Activated naive CD4-positive, alpha-beta T cell treated with anti-CD3 and anti-CD28 coated beads, Interleukin-2, amount 10 ng/mL, durations not matched to agents 7 days and 5 days (primary cell): ENCODE results near the gene CRELD1.

ENCODE experiments used
- CTCF ChIA-PET: fragments of 350-600 bp; sonication (Branson Sonifier 250); formaldehyde crosslinking; loops from one replicate; lab custom pipeline; 2021; ENCODE audit warnings: antibody characterized with exemption; lab: Charles Lee
- DNase-seq: peaks from one replicate; pipeline ENCODE4 v3.0.0-alpha.2; 2020
- H3K27ac Mint-ChIP-seq: one replicate; pipeline ENCODE4 v1.8.0; 2021; ENCODE audit warnings: mild to moderate bottlenecking, moderate library complexity, mixed read lengths
- H3K27me3 Mint-ChIP-seq: one replicate; pipeline ENCODE4 v1.8.0; 2021; ENCODE audit warnings: mild to moderate bottlenecking, mixed read lengths
- H3K36me3 Mint-ChIP-seq: one replicate; pipeline ENCODE4 v1.8.0; 2021; ENCODE audit warnings: mixed read lengths
- H3K4me1 Mint-ChIP-seq: one replicate; pipeline ENCODE4 v1.8.0; 2021; ENCODE audit warnings: mixed read lengths
- H3K4me3 Mint-ChIP-seq: one replicate; pipeline ENCODE4 v1.8.0; 2021; ENCODE audit warnings: mild to moderate bottlenecking, moderate library complexity, mixed read lengths
- H3K9me3 Mint-ChIP-seq: one replicate; pipeline ENCODE4 v1.8.0; 2021; ENCODE audit warnings: mixed read lengths

Gene CRELD1

GRCh38 chr3:9947025-9947995 lies 13.7 kb downstream of the CRELD1 start:
- H3K9me3 Mint-ChIP-seq: no peaks in the 10 kb centered on the region
- peaks cover 23% of the 10 kb centered on the region for H3K4me1 Mint-ChIP-seq
- no peaks in the 10 kb centered on the region for H3K27me3 Mint-ChIP-seq
- H3K27ac Mint-ChIP-seq: no peak overlapping the region
- H3K4me3 Mint-ChIP-seq: no peak overlapping the region
- no peak for DNase-seq
- CTCF ChIA-PET: interaction anchor here (0.7 to 5.4 kb wide), 10 partner anchors 8 to 121 kb away, joined by 3 to 62 read pairs (median 4); partner anchors contain the start of genes CRELD1, EMC3 and RPUSD3
- peaks cover 4% of the 10 kb centered on the region for H3K36me3 Mint-ChIP-seq

- H3K27ac Mint-ChIP-seq: no peak overlapping the region
- no peaks in the 10 kb centered on the region for H3K36me3 Mint-ChIP-seq
- H3K27me3 Mint-ChIP-seq: no peaks in the 10 kb centered on the region
- CTCF ChIA-PET: interaction anchor here (5.4 kb wide), 1 partner anchor 17 kb away, joined by 62 read pairs; the partner anchor contains the start of gene CRELD1
- H3K4me3 Mint-ChIP-seq: no peak overlapping the region
- H3K4me1 Mint-ChIP-seq: peaks cover 32% of the 10 kb centered on the region
- no peak for DNase-seq
- H3K9me3 Mint-ChIP-seq: no peaks in the 10 kb centered on the region
Observed at GRCh38 chr3:9948586-9948985, 15.0 kb downstream of the CRELD1 start.

DNA sequence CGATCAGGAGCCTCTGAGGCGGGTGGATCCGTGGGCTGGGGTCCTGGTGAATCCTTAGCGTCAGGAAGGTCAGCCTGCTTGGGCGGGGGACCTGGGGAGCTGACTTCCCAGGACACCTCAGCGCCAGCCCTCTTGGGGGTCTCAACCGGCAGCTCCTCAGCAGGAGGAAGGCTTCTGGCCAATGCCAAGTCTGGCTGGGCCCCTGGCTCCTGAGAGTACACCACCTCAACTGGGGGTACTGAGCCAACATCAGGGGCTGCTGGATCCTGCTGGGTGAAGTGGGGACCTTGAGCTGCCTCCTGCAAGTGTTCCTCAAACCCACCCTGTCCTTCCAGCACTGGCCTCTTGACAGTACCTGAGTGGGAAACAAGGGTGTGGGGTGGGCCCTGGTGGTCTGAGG lies 15.5 kb downstream of the CRELD1 start:
- CTCF ChIA-PET: interaction anchor here (5.4 kb wide), 1 partner anchor 18 kb away, joined by 62 read pairs; the partner anchor contains the start of gene CRELD1

GRCh38 chr3:9949626-9950025 lies 16.0 kb downstream of the CRELD1 start:
- no peak for DNase-seq
- Mint-ChIP-seq H3K27ac (no peak overlapping the region), H3K36me3 (no peaks in the 10 kb centered on the region), H3K4me1 (peaks cover 32% of the 10 kb centered on the region), H3K4me3 (no peak overlapping the region), H3K9me3 (no peaks in the 10 kb centered on the region), H3K27me3 (no peaks in the 10 kb centered on the region)
- CTCF ChIA-PET: interaction anchor here (5.4 kb wide), 1 partner anchor 18 kb away, joined by 62 read pairs; the partner anchor contains the start of gene CRELD1

More for the DNA sequence above, 15.5 kb downstream of the CRELD1 start:
- no peak for DNase-seq
- H3K4me1 Mint-ChIP-seq: peaks cover 32% of the 10 kb centered on the region
- no peak overlapping the region for H3K4me3 Mint-ChIP-seq
- no peaks in the 10 kb centered on the region for H3K36me3 Mint-ChIP-seq
- no peaks in the 10 kb centered on the region for H3K27me3 Mint-ChIP-seq
- no peak overlapping the region for H3K27ac Mint-ChIP-seq
- no peaks in the 10 kb centered on the region for H3K9me3 Mint-ChIP-seq

DNA sequence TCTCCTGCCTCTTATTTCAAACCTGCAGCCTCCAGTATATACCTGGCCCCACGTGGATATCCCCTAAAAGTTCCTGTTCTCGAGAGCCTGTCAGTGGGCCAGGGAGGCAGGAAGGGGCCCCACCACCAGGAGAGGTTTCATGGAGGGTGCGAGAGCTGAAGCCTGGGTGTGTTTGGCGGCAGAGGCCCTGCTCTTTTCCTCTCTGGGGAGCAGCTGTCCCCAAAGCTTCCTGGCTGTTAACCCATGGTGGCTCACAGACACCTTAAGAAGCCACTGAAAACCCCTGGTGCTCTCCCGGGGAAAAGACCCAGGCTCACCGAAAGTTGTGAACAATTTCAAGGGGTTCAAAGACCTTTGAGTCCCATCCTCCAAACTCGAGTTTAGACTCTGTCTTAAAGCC lies 17.5 kb downstream of the CRELD1 start:
- Mint-ChIP-seq H3K27ac (no peak overlapping the region), H3K27me3 (no peaks in the 10 kb centered on the region), H3K9me3 (no peaks in the 10 kb centered on the region), H3K36me3 (no peaks in the 10 kb centered on the region), H3K4me3 (peak overlapping the region; percentile 86), H3K4me1 (peaks cover 26% of the 10 kb centered on the region)
- no peak for DNase-seq
- CTCF ChIA-PET: interaction anchor here (1.0 to 1.3 kb wide), 3 partner anchors 18 to 124 kb away, joined by 3 to 5 read pairs (median 4); partner anchors contain the start of gene CRELD1

- Mint-ChIP-seq H3K27ac (no peak overlapping the region), H3K27me3 (no peaks in the 10 kb centered on the region), H3K9me3 (no peaks in the 10 kb centered on the region), H3K4me1 (peaks cover 23% of the 10 kb centered on the region), H3K36me3 (no peaks in the 10 kb centered on the region), H3K4me3 (peak overlapping the region; percentile 86)
- DNase-seq: no peak
- CTCF ChIA-PET: interaction anchor here (1.0 to 1.5 kb wide), 4 partner anchors 18 to 125 kb away, joined by 3 to 5 read pairs (median 4); partner anchors contain the start of gene CRELD1
Observed at GRCh38 chr3:9951598-9951961, 17.9 kb downstream of the CRELD1 start.

- CTCF ChIA-PET: interaction anchor here (0.8 to 1.5 kb wide), 6 partner anchors 19 to 125 kb away, joined by 3 to 5 read pairs (median 4); partner anchors contain the start of gene CRELD1
- H3K27me3 Mint-ChIP-seq: no peaks in the 10 kb centered on the region
- no peaks in the 10 kb centered on the region for H3K36me3 Mint-ChIP-seq
- peak within 1 kb of the TSS; percentile 86 for H3K4me3 Mint-ChIP-seq
- no peaks in the 10 kb centered on the region for H3K9me3 Mint-ChIP-seq
- H3K27ac Mint-ChIP-seq: no peak within 1 kb of the TSS
- DNase-seq: peak; percentile 75
- H3K4me1 Mint-ChIP-seq: peaks cover 23% of the 10 kb centered on the region
Observed at GRCh38 chr3:9951962-9952805, 18.6 kb downstream of the CRELD1 start, which contains the start of gene PRRT3. Gene PRRT3, minus strand, starts transcription at chr3:9952408. Its CDS starts 2,293 bp downstream, at chr3:9950115.

DNA sequence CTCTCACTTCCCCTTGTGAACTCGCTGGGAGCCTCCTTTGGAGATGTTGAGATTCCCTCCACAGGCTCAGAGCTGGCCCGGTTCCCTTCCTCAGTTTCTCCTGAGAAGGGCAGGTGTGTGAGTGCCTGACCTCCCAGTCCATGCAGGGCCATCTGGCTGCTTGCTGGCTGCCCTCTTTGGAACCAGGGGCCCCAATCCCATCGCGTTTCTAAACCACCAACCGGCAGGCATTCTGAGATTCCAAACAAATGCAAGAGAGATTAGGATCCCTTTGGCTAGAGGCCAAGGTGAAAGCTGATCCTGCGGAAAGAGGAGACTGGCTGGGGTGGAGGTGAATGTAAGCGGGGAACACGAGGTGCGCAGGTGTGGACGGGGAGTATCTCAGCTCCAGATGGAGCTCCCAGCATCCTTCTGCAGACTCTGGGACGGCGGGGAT lies 21.5 kb downstream of the CRELD1 start:
- Mint-ChIP-seq H3K9me3 (no peaks in the 10 kb centered on the region), H3K4me1 (peaks cover 23% of the 10 kb centered on the region), H3K27ac (no peak overlapping the region), H3K4me3 (no peak overlapping the region), H3K36me3 (no peaks in the 10 kb centered on the region), H3K27me3 (no peaks in the 10 kb centered on the region)
- CTCF ChIA-PET: interaction anchor here (1.8 kb wide), 1 partner anchor 9 kb away, joined by 7 read pairs; no protein-coding TSS in a partner anchor
- DNase-seq: no peak

GRCh38 chr3:9955611-9956352 lies 22.1 kb downstream of the CRELD1 start:
- Mint-ChIP-seq H3K27me3 (no peaks in the 10 kb centered on the region), H3K27ac (no peak overlapping the region), H3K36me3 (no peaks in the 10 kb centered on the region), H3K4me1 (peaks cover 21% of the 10 kb centered on the region), H3K9me3 (no peaks in the 10 kb centered on the region), H3K4me3 (no peak overlapping the region)
- DNase-seq: no peak
- CTCF ChIA-PET: interaction anchor here (1.8 kb wide), 1 partner anchor 10 kb away, joined by 7 read pairs; no protein-coding TSS in a partner anchor

DNA sequence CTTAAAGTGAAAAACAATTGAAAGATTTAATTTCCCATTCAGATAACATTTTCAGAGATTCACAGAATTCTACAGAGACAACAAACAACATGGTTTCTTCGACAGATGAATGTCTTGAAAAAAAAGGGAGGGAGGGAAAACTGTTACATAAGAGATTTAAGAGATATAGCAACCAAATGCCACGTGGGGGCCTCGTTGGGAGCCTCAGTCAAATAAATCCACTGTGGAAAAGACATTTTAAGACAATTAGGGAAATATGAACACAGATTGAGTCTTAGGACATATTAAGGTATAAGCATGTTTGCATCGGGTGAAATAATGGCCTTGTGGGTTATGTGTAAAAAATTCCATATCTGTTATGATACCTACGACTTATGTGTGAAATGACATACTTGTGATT lies 23.6 kb downstream of the CRELD1 start:
- no peaks in the 10 kb centered on the region for H3K27me3 Mint-ChIP-seq
- H3K9me3 Mint-ChIP-seq: no peaks in the 10 kb centered on the region
- no peaks in the 10 kb centered on the region for H3K36me3 Mint-ChIP-seq
- DNase-seq: no peak
- H3K4me3 Mint-ChIP-seq: no peak overlapping the region
- CTCF ChIA-PET: no interaction called here
- H3K4me1 Mint-ChIP-seq: peaks cover 10% of the 10 kb centered on the region
- H3K27ac Mint-ChIP-seq: no peak overlapping the region

DNA sequence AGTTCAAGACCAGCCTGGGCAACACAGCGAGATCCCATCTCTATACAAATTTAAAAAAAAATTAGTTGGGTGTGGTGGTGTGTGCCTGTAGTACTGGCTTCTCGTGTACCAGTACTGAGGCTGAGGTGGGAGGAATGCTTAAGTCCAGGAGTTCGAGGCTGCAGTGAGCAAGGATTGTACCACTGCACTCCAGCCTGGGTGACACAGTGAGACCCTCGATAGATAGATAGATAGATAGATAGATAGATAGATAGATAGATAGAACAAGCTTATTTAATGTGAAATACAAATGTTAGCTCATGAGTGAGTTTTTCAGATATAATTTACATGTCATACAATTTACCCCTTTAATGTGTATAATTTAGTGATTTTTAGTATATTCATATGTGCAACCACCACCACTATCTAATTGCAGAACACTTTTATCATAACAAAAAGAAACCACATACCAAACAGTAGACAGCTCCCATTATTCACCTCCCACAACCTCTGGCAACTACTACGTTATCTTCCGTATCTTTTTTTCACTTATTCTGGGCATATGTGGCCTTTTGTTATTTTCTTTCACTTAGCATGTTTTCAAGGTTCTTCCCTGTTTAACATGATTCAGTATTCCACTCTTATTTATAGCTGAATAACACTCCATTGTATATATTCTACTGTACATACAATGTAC lies 31.7 kb downstream of the CRELD1 start:
- Mint-ChIP-seq H3K4me1 (no peaks in the 10 kb centered on the region), H3K9me3 (no peaks in the 10 kb centered on the region), H3K4me3 (no peak overlapping the region), H3K27me3 (no peaks in the 10 kb centered on the region), H3K27ac (no peak overlapping the region), H3K36me3 (peaks cover 41% of the 10 kb centered on the region)
- no peak for DNase-seq
- CTCF ChIA-PET: interaction anchor here (1.5 kb wide), 1 partner anchor 34 kb away, joined by 3 read pairs; no protein-coding TSS in a partner anchor

DNA sequence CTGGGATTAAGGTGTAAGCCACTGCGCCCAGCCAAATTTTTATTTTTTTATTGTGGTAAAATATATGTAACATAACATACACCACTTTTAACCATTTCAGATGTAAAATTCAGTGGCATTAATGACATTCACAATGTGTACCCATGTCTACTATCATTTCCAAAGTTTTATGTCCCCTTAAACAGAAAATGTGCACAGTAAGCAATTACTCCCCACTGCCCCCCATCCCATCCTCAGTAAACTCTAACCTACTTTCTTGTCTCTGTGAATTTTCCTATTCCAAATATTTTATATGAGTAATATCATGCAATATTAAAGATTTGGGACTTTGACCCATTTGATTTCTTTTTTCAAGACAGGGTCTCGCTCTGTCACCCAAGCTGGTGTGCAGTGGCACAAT lies 33.2 kb downstream of the CRELD1 start:
- Mint-ChIP-seq H3K4me3 (no peak overlapping the region), H3K4me1 (no peaks in the 10 kb centered on the region), H3K36me3 (peaks cover 48% of the 10 kb centered on the region), H3K27ac (no peak overlapping the region), H3K9me3 (no peaks in the 10 kb centered on the region), H3K27me3 (no peaks in the 10 kb centered on the region)
- no peak for DNase-seq
- CTCF ChIA-PET: interaction anchor here (1.2 kb wide), 1 partner anchor 16 kb away, joined by 3 read pairs; no protein-coding TSS in a partner anchor
